Stimulated activated CD8-positive, alpha-beta memory T cell treated with anti-CD3 and anti-CD28 coated beads, Interleukin-15, amount 100 ng/mL, for 48 hours (primary cell): Measurements from ENCODE around the gene AP4M1.

ENCODE experiments used
- DNase-seq, 2 donors: peaks; one replicate each; pipeline ENCODE4 v3.0.0-alpha.2; 2020; ENCODE audit warnings: low read depth in 2 of 2

AP4M1 gene

GRCh38 chr7:100101016-100101862 is at the start of gene AP4M1, which contains the start of gene MCM7:
TSS of gene AP4M1 (plus strand) at chr7:100101643. CDS start at chr7:100101715, 72 bp downstream.
TSS of gene MCM7 (minus strand) at chr7:100101397. CDS start at chr7:100101294, 103 bp downstream.
- DNase-seq: peak; percentile 98 to 99

- DNase-seq: no peak
Observed at GRCh38 chr7:100053215-100053614, 48.2 kb upstream of the AP4M1 start.

- no peak for DNase-seq
Observed at GRCh38 chr7:100057006-100057405, 44.4 kb upstream of the AP4M1 start.

GRCh38 chr7:100059251-100059739 is 42.1 kb upstream of the AP4M1 start:
- no peak for DNase-seq

GRCh38 chr7:100061518-100062193 is 39.8 kb upstream of the AP4M1 start:
- no peak for DNase-seq

- DNase-seq: no peak
Observed at GRCh38 chr7:100063376-100063775, 38.1 kb upstream of the AP4M1 start.

GRCh38 chr7:100064162-100064561 is 37.3 kb upstream of the AP4M1 start:
- no peak for DNase-seq

GRCh38 chr7:100065452-100066186 is 35.8 kb upstream of the AP4M1 start:
- DNase-seq: no peak

GRCh38 chr7:100066953-100067352 is 34.5 kb upstream of the AP4M1 start:
- no peak for DNase-seq

- DNase-seq: no peak
Observed at GRCh38 chr7:100069991-100070390, 31.5 kb upstream of the AP4M1 start.

- DNase-seq: no peak
Observed at GRCh38 chr7:100071018-100071723, 30.3 kb upstream of the AP4M1 start.

GRCh38 chr7:100072462-100072861 is 29.0 kb upstream of the AP4M1 start:
- no peak for DNase-seq

- DNase-seq: no peak
Observed at GRCh38 chr7:100074841-100075240, 26.6 kb upstream of the AP4M1 start.

GRCh38 chr7:100075418-100075817 is 26.0 kb upstream of the AP4M1 start:
- no peak for DNase-seq

- DNase-seq: no peak
Observed at GRCh38 chr7:100077205-100077604, 24.2 kb upstream of the AP4M1 start.

GRCh38 chr7:100079024-100079560 is 22.4 kb upstream of the AP4M1 start:
- DNase-seq: no peak

- no peak for DNase-seq
Observed at GRCh38 chr7:100080907-100081534, 20.4 kb upstream of the AP4M1 start.

GRCh38 chr7:100081535-100082102 is 19.8 kb upstream of the AP4M1 start, which contains the start of gene ZNF3:
TSS of gene ZNF3 (minus strand) at chr7:100081723. CDS start at chr7:100077357, 4,366 bp downstream.
- DNase-seq: peak; percentile 96 to 98

GRCh38 chr7:100082978-100083377 is 18.5 kb upstream of the AP4M1 start:
- DNase-seq: no peak

GRCh38 chr7:100085515-100085914 is 15.9 kb upstream of the AP4M1 start:
- no peak for DNase-seq
